A549 (cell line): Measurements from ENCODE around the gene GTF2F1. TPM values are rescaled to one million over a fixed set of nuclear protein-coding genes. Genes with fewer than 3 reads are reported as not detected.

ENCODE experiments used
- ATAC-seq, 2 experiments: fragments of 200-7000 bp in 1 of 2; fragments of >200 bp in 1 of 2; cut with Nextera tagmentation in 1 of 2; cut with Tn5 transposase in 1 of 2; 3 replicates each; pipeline versions ENCODE4 v1.8.0 to v1.9.1; 2018 to 2020; ENCODE audit warnings: mild to moderate bottlenecking in 1 of 2, moderate library complexity in 1 of 2
- CTCF ChIA-PET: fragments of 300-600 bp; sonication (Branson Sonifier 250); formaldehyde crosslinking; extraction: SDS; loops from one replicate; lab custom pipeline; 2021; ENCODE audit warnings: antibody characterized with exemption, inconsistent platforms; lab: Yijun Ruan, JAX
- POLR2A ChIA-PET: fragments of 350-600 bp; formaldehyde crosslinking; extraction: SDS; loops from one replicate; lab custom pipeline; 2021; ENCODE audit warnings: antibody characterized with exemption, inconsistent platforms; lab: Yijun Ruan, JAX
- DNase-seq, 2 experiments: peaks; one replicate each; pipeline versions ENCODE4 v3.0.0 to v3.0.0-alpha.2; 2011 to 2016; ENCODE audit warnings: low read depth in 1 of 2, low spot score in 1 of 2
- FAIRE-seq: peaks from 2 replicates; lab custom pipeline; 2011; peaks lifted over from hg19 to GRCh38; lab: Jason Lieb, UNC
- H3K27ac ChIP-seq, 2 experiments: fragments of >200 bp; sonication (Bioruptor Twin); formaldehyde crosslinking; 3 replicates each; pipeline ENCODE4 v1.5.1; 2016 to 2017
- H3K4me1 ChIP-seq: fragments of >200 bp; sonication (Bioruptor Twin); formaldehyde crosslinking; 3 replicates; pipeline ENCODE4 v1.6.1; 2016
- H3K4me2 ChIP-seq: fragments of >200 bp; sonication (Bioruptor Twin); formaldehyde crosslinking; 3 replicates; pipeline ENCODE4 v1.6.1; 2016
- H3K4me3 ChIP-seq: fragments of >200 bp; sonication (Bioruptor Twin); formaldehyde crosslinking; 3 replicates; pipeline ENCODE4 v1.5.1; 2016
- H3K9me3 ChIP-seq: fragments of >200 bp; sonication (Bioruptor Twin); formaldehyde crosslinking; 3 replicates; pipeline ENCODE4 v1.6.1; 2016
- ATOH8 ChIP-seq: fragments of 250-450 bp; sonication (Bioruptor Pico); IDR thresholded peaks from 2 replicates; pipeline ENCODE4 v1.5.0; 2020; ENCODE audit warnings: low read depth, mild to moderate bottlenecking, moderate library complexity
- CHD4 ChIP-seq: fragments of 200-600 bp; sonication (generic); IDR thresholded peaks from 2 replicates; pipeline ENCODE4 v1.6.1; 2016; ENCODE audit warnings: antibody characterized with exemption, mild to moderate bottlenecking, borderline replicate concordance
- CTCF ChIP-seq: fragments of >200 bp; sonication (Bioruptor Twin); formaldehyde crosslinking; IDR thresholded peaks from 3 replicates; pipeline ENCODE4 v1.5.1; 2016
- EHMT2 ChIP-seq: fragments of 200-600 bp; sonication (generic); IDR thresholded peaks from 2 replicates; pipeline ENCODE4 v1.6.1; 2016; ENCODE audit warnings: antibody characterized with exemption, low read depth, mild to moderate bottlenecking, moderate library complexity
- FOXS1 ChIP-seq: fragments of 250-450 bp; sonication (Bioruptor Pico); IDR thresholded peaks from 2 replicates; pipeline ENCODE4 v1.5.0; 2020; ENCODE audit warnings: mild to moderate bottlenecking, moderate library complexity
- GATA3 ChIP-seq: IDR thresholded peaks from 2 replicates; pipeline ENCODE4 v1.6.1; 2012; ENCODE audit warnings: borderline replicate concordance
- HOXA7 ChIP-seq: fragments of 250-450 bp; sonication (Bioruptor Pico); IDR thresholded peaks from 2 replicates; pipeline ENCODE4 v1.5.0; 2020; ENCODE audit warnings: mild to moderate bottlenecking, moderate library complexity
- HOXB5 ChIP-seq: fragments of 250-450 bp; sonication (Bioruptor Pico); IDR thresholded peaks from 2 replicates; pipeline ENCODE4 v1.5.0; 2020; ENCODE audit warnings: mild to moderate bottlenecking, moderate library complexity
- JUNB ChIP-seq: fragments of >200 bp; sonication (Bioruptor Twin); formaldehyde crosslinking; IDR thresholded peaks from 2 replicates; pipeline ENCODE4 v1.6.1; 2016
- KDM1A ChIP-seq: fragments of 200-600 bp; sonication (generic); IDR thresholded peaks from 2 replicates; pipeline ENCODE4 v1.6.1; 2016; ENCODE audit warnings: low read depth, mild to moderate bottlenecking
- KDM5A ChIP-seq: fragments of 200-600 bp; sonication (generic); IDR thresholded peaks from 2 replicates; pipeline ENCODE4 v1.6.1; 2016; ENCODE audit warnings: antibody characterized with exemption, mild to moderate bottlenecking
- MAFK ChIP-seq: fragments of 450-650 bp; IDR thresholded peaks from 2 replicates; pipeline ENCODE4 v1.6.1; 2014; ENCODE audit not compliant: partially characterized antibody
- MAX ChIP-seq: IDR thresholded peaks from 2 replicates; pipeline ENCODE4 v1.6.1; 2012
- PHF8 ChIP-seq: fragments of 200-600 bp; sonication (generic); IDR thresholded peaks from 2 replicates; pipeline ENCODE4 v1.6.1; 2016; ENCODE audit warnings: low read depth, mild to moderate bottlenecking, antibody characterized with exemption, moderate library complexity, borderline replicate concordance
- POLR2A ChIP-seq: IDR thresholded peaks from 2 replicates; pipeline ENCODE4 v1.6.1; 2012; ENCODE audit warnings: mild to moderate bottlenecking, low read length
- RAD21 ChIP-seq, 2 experiments: fragments of >200 bp in 1 of 2; sonication (Bioruptor Twin) in 1 of 2; formaldehyde crosslinking in 1 of 2; IDR thresholded peaks in 1 of 2; conservative IDR thresholded peaks in 1 of 2; 2 replicates in 1 of 2; 3 replicates in 1 of 2; pipeline ENCODE4 v1.6.1; 2012 to 2018; ENCODE audit warnings: inconsistent platforms in 1 of 2
- RCOR1 ChIP-seq: fragments of 150-350 bp; IDR thresholded peaks from 2 replicates; pipeline ENCODE4 v1.6.1; 2014; ENCODE audit warnings: antibody characterized with exemption, low read length, low read depth
- REST ChIP-seq: fragments of 200-600 bp; sonication (generic); IDR thresholded peaks from 2 replicates; pipeline ENCODE4 v1.6.1; 2016; ENCODE audit warnings: antibody characterized with exemption, mild to moderate bottlenecking, moderate library complexity
- RFX5 ChIP-seq: fragments of 450-650 bp; IDR thresholded peaks from 2 replicates; pipeline ENCODE4 v1.7.1; 2014; ENCODE audit warnings: antibody characterized with exemption, mild to moderate bottlenecking, moderate library complexity
- SREBF2 ChIP-seq: fragments of 450-650 bp; IDR thresholded peaks from 2 replicates; pipeline ENCODE4 v1.6.1; 2014; ENCODE audit warnings: mild to moderate bottlenecking, moderate library complexity
- TFCP2L1 ChIP-seq: fragments of 250-450 bp; sonication (Bioruptor Pico); IDR thresholded peaks from 2 replicates; pipeline ENCODE4 v1.5.0; 2021; ENCODE audit warnings: mild to moderate bottlenecking
- ZC3H11A ChIP-seq: fragments of 450-650 bp; IDR thresholded peaks from 2 replicates; pipeline ENCODE4 v1.6.1; 2014; ENCODE audit warnings: antibody characterized with exemption, mild to moderate bottlenecking
- ZSCAN20 ChIP-seq: fragments of 250-450 bp; sonication (Bioruptor Pico); IDR thresholded peaks from 2 replicates; pipeline ENCODE4 v1.8.0; 2022; ENCODE audit warnings: mild to moderate bottlenecking, moderate library complexity
- WGBS: methylation state at CpG from one replicate; pipeline ENCODE4 v1.1.6; 2017; ENCODE audit errors: missing lambda C conversion rate; 5-methylcytosine and 5-hydroxymethylcytosine counted together
- polyA plus RNA-seq, 4 experiments: library from polyadenylated mRNA; depleted of rRNA in 3 of 4; stranded (reverse); fragments of >200 nt; fragmentation: RNase III in 1 of 4; extraction: RNeasy Plus Mini Kit Qiagen cat#74134 plus additional on column Dnase treatment in 1 of 4; gene quantifications; 2 replicates in 3 of 4; 3 replicates in 1 of 4; pipeline ENCODE4 v1.2.3, GENCODE V29; 2011 to 2017

The GTF2F1 gene
- polyA plus RNA-seq, 2 of the 4 experiments (the other 2 are of a cell fraction): 39.0 to 75.3 TPM

- TF ChIP-seq ATOH8 (CRISPR knock-in tag) (no peak), EHMT2 (no peak), ZC3H11A (no peak), CHD4 (no peak), GATA3 (no peak)
- no peak for DNase-seq
- Histone ChIP-seq H3K4me2 (peak overlapping the region; percentile 86), H3K27ac (peak overlapping the region; percentile 85 to 100), H3K4me3 (peak overlapping the region; percentile 87), H3K9me3 (no peaks in the 10 kb centered on the region), H3K4me1 (peaks cover 6% of the 10 kb centered on the region; the same call in 1 of the 3 replicates)
- ChIA-PET CTCF (interaction anchor here (0.6 kb wide), 1 partner anchor 10 kb away, joined by 4 read pairs; no protein-coding TSS in a partner anchor), POLR2A (interaction anchor here (0.8 to 1.1 kb wide), 3 partner anchors 9 to 82 kb away, joined by 3 to 10 read pairs (median 4); partner anchors contain the start of gene ALKBH7)
- WGBS: 58% methylated on average over 5 of the region's 14 CpGs
- FAIRE-seq: no peak
- ATAC-seq: peak in 1 of 2 experiments; percentile 5; a peak in 3 of 6 replicates
Observed at GRCh38 chr19:6393983-6394412, 1.0 kb upstream of the GTF2F1 start.

- Histone ChIP-seq H3K9me3 (no peaks in the 10 kb centered on the region), H3K4me1 (peaks cover 6% of the 10 kb centered on the region; the same call in 1 of the 3 replicates), H3K4me3 (peak overlapping the region; percentile 87), H3K27ac (peak overlapping the region; percentile 85 to 100), H3K4me2 (peak overlapping the region; percentile 86)
- DNase-seq (no peak), FAIRE-seq (no peak), ATAC-seq (peak; percentile 27 to 44; a peak in 5 of 6 replicates)
- ChIA-PET CTCF (no interaction called here), POLR2A (interaction anchor here (0.6 to 1.3 kb wide), 2 partner anchors 32 to 67 kb away, joined by 3 read pairs; partner anchors contain the start of genes KHSRP and SLC25A23)
- TF ChIP-seq PHF8: peak; percentile 16; the same call in 1 of the 2 replicates
- no peak for TF ChIP-seq CTCF
- TF ChIP-seq KDM5A: 0 out of 2 replicates have a peak, but pooled peaks have one; percentile 33
- peak; percentile 72 for TF ChIP-seq MAFK
- TF ChIP-seq FOXS1 (CRISPR knock-in tag): no peak
- no peak for TF ChIP-seq SREBF2
- WGBS: 12% methylated on average over 18 of the region's 30 CpGs
Observed at GRCh38 chr19:6392221-6393073, 517 bp downstream of the GTF2F1 start.

GRCh38 chr19:6387372-6387771 is 5.6 kb downstream of the GTF2F1 start:
- FAIRE-seq: no peak
- DNase-seq: no peak
- 96% methylated on average over 16 of the region's 19 CpGs for WGBS

More at GRCh38 chr19:6387372-6387771, 5.6 kb downstream of the GTF2F1 start:
- POLR2A ChIA-PET: no interaction called here
- Histone ChIP-seq H3K4me2 (no peak overlapping the region), H3K27ac (no peak overlapping the region), H3K4me3 (no peak overlapping the region), H3K4me1 (peaks cover 6% of the 10 kb centered on the region; the same call in 1 of the 3 replicates), H3K9me3 (no peaks in the 10 kb centered on the region)
- CTCF ChIA-PET: no interaction called here
- TF ChIP-seq MAX (no peak), ZSCAN20 (CRISPR knock-in tag) (no peak), TFCP2L1 (CRISPR knock-in tag) (no peak), KDM5A (no peak), RCOR1 (no peak), HOXA7 (no peak), MAFK (no peak), POLR2A (no peak), REST (no peak), PHF8 (no peak), HOXB5 (CRISPR knock-in tag) (no peak), CHD4 (no peak), KDM1A (no peak), RAD21 (conservative IDR thresholded peaks at IDR 0.05 in 1 of 2, IDR thresholded peaks at IDR 0.05 in 1 of 2) (no peak), RFX5 (no peak), JUNB (no peak)
- no peak for ATAC-seq
